Fibroblast of skin of abdomen (primary cell): ENCODE measurements around the gene WDR35. TPM values are rescaled to one million over a fixed set of nuclear protein-coding genes. Genes with fewer than 3 reads are reported as not detected.

Experiments used
- DNase-seq: peaks from one replicate; pipeline ENCODE4 v3.0.0-alpha.2; 2013
- polyA plus RNA-seq, 2 experiments: library from polyadenylated mRNA; unstranded; fragments of 120-200 nt; gene quantifications; one replicate each; pipeline ENCODE4 v1.2.1, GENCODE V29; 2013; ENCODE audit not compliant: insufficient read length in 2 of 2

The WDR35 gene
- 7.3 TPM for polyA plus RNA-seq (2013, experiment 1 of 2; ENCODE audit: insufficient read length)
- 6.7 TPM for polyA plus RNA-seq (2013, experiment 2 of 2; ENCODE audit: insufficient read length)

- peak; percentile 88 for DNase-seq
Observed at GRCh38 chr2:19989667-19990415, at the start of gene WDR35. TSS of gene WDR35 (minus strand) at chr2:19990105. CDS start at chr2:19990015, 90 bp downstream.

DNA sequence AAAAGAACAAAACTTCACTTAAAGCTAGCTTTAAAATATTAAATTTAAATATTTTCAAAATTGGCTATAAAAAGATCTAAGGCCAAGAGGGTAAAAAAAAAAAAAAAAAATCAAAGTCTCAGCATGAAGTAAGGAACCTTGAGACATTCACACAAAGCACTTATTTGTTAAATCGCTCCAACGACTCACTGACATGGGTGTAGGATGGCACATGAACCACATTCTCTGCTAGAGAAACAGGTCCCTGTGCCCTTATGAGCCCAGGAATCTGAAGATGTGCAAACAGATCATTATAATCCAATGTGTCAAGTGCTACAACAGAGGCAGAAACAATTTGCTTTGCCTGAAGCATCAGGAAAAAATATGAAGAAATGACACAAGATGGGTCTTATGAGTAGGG is 47.8 kb upstream of the WDR35 start:
- DNase-seq, result no peak

GRCh38 chr2:20035955-20036666 is 46.2 kb upstream of the WDR35 start:
- no peak for DNase-seq

DNA sequence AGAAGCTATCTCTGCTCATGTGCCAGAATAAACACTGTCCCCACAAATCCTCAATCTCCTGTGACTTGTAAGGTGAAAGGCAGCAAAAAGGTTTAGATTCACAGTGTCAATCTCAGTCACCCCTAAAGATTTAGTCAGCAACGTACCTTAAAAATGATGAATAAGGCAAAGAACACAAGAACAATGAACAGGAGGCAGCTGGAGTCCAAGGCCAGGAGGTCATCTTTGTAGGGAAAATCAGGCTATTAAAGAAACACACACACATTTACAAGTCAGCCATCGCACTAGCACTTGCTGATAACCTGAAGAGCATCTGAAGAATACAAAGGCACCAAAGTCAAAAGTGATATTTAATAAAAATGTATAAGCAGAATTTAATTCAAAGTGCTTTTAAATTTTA is 44.9 kb upstream of the WDR35 start:
- DNase-seq, result no peak

DNA sequence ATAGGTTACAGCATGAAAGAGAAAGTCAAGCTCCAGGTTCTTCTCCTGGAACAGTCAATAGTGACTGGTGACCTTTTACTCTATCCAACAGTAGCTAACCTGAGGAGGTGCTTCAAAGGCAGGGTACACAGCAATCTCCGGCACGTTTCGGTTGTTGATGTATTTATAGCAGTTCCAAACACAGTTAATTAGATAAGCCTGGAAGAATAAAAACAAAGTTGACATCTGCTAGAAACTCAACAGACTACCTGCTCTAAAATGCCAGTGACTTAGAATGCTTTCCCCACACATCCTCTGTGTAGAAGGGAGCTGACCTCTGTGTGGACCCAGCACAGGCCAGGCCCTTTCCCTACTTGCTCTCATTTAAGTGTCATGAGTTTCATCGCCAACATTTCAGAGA is 44.3 kb upstream of the WDR35 start:
- no peak for DNase-seq

DNA sequence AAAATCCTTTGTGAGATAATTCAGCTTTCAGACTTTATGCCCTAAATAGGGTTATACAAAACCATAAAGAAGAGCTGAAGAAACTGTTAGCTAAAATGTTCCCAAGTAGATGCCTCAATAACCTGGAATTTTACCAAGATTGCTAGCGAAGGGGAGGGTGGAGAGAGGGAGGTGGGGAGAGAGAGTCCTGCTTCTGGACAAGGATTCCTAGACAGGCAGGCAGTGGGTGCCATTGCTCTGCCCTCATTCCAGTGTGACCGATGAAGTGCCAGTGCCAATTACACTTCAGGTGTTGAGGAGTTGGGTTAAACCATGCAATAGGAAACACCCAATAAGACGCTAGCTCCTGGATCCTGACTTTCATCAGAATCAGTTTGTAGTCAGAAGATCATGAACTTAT is 43.4 kb upstream of the WDR35 start:
- DNase-seq, result no peak

GRCh38 chr2:20030224-20030623 is 40.3 kb upstream of the WDR35 start:
- no peak for DNase-seq

- DNase-seq, result peak; percentile 33
Observed at GRCh38 chr2:20027705-20028434, 38.0 kb upstream of the WDR35 start.

DNA sequence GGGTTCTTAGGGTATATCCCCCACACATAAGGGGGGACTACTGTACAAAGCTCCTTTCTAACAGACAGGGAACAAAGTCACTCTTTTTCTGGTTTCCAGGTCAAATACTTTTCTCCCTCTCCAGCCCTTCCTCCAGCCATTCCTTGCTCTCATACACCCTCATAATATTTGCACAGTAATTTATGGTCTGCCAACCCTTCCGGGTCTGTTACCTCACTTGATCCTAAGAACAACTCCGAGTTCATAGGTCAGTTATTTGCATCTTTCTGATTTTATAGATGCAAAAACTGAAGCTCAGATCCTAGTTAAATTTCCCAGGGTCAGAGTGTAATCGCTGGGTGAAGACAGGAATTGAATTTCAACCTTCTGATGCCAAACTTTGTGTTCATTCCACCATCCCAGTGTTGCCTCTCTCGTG is 37.4 kb upstream of the WDR35 start:
- DNase-seq, result no peak

- DNase-seq, result peak; percentile 76
Observed at GRCh38 chr2:20025065-20025786, 35.3 kb upstream of the WDR35 start.

DNA sequence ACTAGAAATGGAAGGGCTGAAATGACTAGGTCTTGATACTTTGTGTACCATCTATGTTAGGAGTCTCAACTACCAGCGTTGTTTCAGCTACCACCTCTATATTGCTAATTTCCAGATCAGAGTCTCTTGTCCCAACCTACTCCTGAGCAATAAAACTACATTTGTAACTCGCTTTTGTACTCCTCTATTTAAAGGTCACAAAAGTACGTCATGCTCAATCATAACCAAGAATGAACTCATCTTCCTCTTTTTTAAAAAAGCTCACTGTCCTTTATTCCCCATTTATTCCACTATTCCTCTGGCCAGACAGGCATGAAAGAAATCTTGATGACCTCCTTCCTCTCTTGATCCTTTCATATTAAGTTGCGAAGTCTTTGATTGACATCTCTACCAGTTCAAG is 33.8 kb upstream of the WDR35 start:
- DNase-seq, result no peak

DNA sequence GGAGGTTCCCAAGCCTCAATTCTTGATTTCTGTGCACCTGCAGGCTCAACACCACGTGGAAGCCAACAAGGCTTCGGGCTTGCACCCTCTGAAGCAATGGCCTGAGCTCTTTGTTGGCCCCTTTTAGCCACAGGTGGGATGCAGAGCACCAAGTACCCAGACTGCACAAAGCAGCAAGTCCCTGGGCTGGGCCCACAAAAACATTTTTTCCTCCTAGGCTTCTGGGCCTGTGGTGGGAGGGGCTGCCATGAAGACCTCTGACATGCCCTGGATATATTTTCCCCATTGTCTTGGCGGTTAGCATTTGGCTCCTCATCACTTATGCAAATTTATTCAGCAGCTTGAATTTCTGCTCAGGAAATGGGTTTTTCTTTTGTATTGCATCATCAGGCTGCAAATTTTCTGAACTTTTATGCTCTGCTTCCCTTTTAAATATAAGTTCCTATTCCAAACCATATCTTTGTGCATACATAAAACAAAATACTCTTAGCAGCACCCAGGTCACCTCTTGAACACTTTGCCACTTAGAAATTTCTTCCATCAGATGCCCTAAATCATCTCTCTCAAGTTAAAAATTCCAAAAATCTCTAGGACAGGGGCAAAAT is 31.6 kb upstream of the WDR35 start:
- DNase-seq, result no peak

DNA sequence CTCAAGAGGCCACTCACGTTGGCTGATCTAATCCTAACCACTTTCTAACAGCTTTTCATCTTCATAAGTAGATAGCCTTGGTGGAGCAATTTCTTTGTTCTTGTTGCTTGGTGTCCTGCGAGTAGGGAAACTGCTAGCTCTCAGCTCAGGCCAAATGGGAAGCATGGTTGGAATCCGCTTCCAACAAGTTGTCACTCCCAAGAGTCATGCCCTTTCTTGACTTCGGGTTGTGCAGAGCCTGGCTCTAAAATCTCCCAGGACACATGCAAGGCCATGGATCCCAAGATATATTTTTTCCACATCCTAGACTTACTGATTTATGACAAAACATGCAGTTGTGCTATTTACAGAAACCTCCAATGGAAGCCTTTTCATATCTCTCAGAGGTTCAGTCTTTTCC is 29.8 kb upstream of the WDR35 start:
- DNase-seq, result no peak

DNA sequence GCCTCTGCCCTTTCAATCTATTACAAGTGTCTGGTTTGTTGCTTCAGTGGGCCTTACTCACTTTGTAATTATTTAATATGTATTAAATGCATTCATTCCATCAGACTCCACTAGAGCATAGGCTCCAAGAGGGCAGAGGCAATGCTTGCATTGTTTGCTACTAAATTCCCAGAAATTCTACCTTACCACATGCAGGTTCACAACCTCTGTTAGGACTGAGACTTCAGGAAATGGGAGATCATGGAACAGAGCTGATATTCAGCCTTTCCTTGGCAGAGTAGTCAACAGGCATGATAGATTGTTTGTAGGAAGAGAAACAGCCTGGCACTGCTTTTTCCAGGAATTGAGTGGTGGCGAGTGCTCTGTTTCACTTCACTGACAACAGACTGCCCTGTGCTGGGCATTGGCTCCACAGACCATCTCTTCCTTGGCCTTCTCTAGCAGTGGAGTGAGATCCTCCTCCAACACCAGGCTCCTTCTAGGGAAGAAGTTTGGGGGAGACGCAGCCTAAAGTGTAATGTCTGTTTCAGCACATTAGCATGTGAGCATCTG is 28.8 kb upstream of the WDR35 start:
- DNase-seq, result no peak

GRCh38 chr2:20016346-20016745 is 26.4 kb upstream of the WDR35 start:
- DNase-seq, result no peak

GRCh38 chr2:20015482-20016083 is 25.7 kb upstream of the WDR35 start:
- DNase-seq, result peak; percentile 56

GRCh38 chr2:20013126-20013849 is 23.4 kb upstream of the WDR35 start:
- DNase-seq, result no peak

DNA sequence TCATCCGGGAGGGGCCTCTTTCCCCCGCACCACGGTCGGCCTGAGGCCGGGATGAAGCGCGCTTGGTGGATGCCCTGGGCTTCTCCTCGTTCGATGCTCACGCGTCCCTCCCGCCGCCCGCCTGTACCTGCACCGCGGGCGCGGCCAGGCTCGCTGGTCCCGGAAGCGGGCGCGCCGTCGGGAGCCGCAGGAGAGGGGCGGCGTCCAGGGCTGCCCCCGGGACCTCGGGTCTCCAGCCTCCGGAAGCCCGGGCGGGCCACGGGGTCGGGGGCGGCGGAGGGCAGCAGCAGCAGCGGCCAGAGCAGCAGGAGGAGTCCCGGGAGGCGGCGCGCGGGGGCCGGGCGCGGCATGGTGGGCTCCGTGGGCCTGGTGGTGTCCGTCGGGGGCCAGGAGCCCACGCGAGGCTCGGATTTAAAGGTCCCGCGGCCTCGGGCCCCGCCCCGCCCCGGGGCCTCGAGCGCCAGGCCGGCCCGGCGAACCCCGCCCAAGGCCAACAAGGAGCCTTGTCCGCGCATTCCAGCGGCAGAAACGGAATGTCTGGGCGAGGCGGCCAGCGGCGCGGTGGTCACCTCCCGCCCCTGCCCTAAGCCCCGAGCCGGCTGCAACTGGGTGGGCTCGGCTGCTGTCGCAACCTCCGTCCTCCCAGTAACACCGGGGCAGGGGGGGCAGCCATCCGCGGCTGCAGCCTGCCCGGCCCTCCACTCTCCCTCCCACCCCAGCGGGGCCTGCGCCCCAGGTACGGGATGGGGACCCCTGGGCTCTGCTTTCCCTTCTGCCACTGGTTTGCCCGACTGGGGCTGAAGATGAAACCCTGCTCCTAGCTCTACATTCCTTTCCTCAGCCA is 22.6 kb upstream of the WDR35 start, which contains the start of gene MATN3:
TSS of gene MATN3 (minus strand) at position 387 of the 844 bp plus-strand sequence. CDS start at position 350, 37 bp downstream.
- DNase-seq, result peak; percentile 52

DNA sequence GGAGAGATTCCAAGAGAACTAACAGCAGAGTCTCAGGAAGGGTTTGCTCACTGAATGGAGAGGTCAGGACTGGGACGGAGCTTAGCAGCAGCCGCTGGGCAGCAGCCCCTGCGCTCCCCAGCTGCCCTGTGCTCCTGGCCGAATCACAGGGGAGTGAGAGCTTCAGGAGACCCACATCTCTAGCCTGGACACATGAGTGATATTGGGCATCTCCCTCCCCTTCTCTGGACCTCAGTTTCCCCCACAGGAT is 22.1 kb upstream of the WDR35 start:
- no peak for DNase-seq
